Transverse colon (tissue), 4 donors: ENCODE data around the gene DPYD.

ENCODE experiments used
- EP300 ChIP-seq: sonication (generic); formaldehyde crosslinking; IDR thresholded peaks from one replicate; pipeline ENCODE4 v1.6.1; 2017; ENCODE audit warnings: antibody characterized with exemption, low read depth
- POLR2A ChIP-seq: fragments of 450-650 bp; IDR thresholded peaks from one replicate; pipeline ENCODE4 v1.6.1; 2016; ENCODE audit warnings: antibody characterized with exemption, mild to moderate bottlenecking, moderate library complexity
- POLR2AphosphoS5 ChIP-seq, 3 donors: sonication (generic); formaldehyde crosslinking; IDR thresholded peaks; one replicate each; pipeline ENCODE4 v1.6.1; 2016; ENCODE audit warnings: antibody characterized with exemption in 3 of 3
- TF ChIP-seq, protein P1 (sequence below), 5 experiments: fragments of 200-600 bp in 3 of 5; fragments of 450-650 bp in 2 of 5; sonication (generic) in 3 of 5; IDR thresholded peaks; 1 replicate in 2 of 5; 2 replicates in 3 of 5; pipeline ENCODE4 v1.5.1; 2016 to 2017; ENCODE audit warnings: antibody characterized with exemption in 5 of 5, inconsistent platforms in 3 of 5, mild to moderate bottlenecking in 2 of 5, moderate library complexity in 1 of 5

DNA sequence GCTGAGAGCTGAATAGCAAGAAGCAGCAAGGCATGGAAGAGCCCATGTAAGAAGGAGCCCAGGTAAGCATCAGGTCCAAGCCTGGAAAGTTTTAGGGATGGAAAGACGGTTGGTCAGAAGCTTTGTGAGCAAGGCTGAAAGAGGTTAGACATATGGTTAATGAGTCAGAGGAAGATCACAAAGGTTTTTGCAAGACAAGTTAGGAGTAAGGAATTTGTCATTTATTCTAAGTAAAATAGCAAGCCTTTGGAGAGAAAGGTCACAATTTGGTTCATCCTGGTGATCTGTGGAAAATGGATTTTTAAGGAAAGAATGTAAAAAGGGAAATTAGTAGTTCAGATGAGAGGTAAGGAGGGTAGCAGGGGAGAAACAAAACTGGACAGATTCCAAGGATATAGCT, 106.7 kb downstream of the DPYD start:
- TF ChIP-seq POLR2A (no peak), POLR2AphosphoS5 (IDR thresholded peaks at IDR 0.05) (no peak), EP300 (no peak)
- TF ChIP-seq, protein P1, sequence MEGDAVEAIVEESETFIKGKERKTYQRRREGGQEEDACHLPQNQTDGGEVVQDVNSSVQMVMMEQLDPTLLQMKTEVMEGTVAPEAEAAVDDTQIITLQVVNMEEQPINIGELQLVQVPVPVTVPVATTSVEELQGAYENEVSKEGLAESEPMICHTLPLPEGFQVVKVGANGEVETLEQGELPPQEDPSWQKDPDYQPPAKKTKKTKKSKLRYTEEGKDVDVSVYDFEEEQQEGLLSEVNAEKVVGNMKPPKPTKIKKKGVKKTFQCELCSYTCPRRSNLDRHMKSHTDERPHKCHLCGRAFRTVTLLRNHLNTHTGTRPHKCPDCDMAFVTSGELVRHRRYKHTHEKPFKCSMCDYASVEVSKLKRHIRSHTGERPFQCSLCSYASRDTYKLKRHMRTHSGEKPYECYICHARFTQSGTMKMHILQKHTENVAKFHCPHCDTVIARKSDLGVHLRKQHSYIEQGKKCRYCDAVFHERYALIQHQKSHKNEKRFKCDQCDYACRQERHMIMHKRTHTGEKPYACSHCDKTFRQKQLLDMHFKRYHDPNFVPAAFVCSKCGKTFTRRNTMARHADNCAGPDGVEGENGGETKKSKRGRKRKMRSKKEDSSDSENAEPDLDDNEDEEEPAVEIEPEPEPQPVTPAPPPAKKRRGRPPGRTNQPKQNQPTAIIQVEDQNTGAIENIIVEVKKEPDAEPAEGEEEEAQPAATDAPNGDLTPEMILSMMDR (IDR thresholded peaks at IDR 0.05): no peak
